Sigmoid colon (tissue), 7 donors: ENCODE measurements around the gene MFAP5. TPM values are rescaled to one million over a fixed set of nuclear protein-coding genes. Genes with fewer than 3 reads are reported as not detected.

ENCODE experiments used
- DNase-seq: peaks from one replicate; pipeline ENCODE4 v3.0.0-alpha.2; 2019
- H3K27ac ChIP-seq, 4 donors: fragments of 200-600 bp; sonication (generic); one replicate each; pipeline ENCODE4 v1.5.1; 2016 to 2019; ENCODE audit warnings: mild to moderate bottlenecking in 1 of 4
- H3K27me3 ChIP-seq, 3 donors: fragments of 200-600 bp; sonication (generic); one replicate each; pipeline ENCODE4 v1.5.1; 2019; ENCODE audit warnings: mild to moderate bottlenecking in 1 of 3
- H3K36me3 ChIP-seq, 4 donors: fragments of 200-600 bp; sonication (generic); one replicate each; pipeline ENCODE4 v1.5.1; 2016 to 2019
- H3K4me1 ChIP-seq, 4 donors: fragments of 200-600 bp; sonication (generic); one replicate each; pipeline ENCODE4 v1.5.1; 2017 to 2019
- H3K4me3 ChIP-seq, 4 donors: fragments of 200-600 bp; sonication (generic); one replicate each; pipeline ENCODE4 v1.5.1; 2017 to 2019; ENCODE audit warnings: mild to moderate bottlenecking in 2 of 4, moderate library complexity in 1 of 4
- H3K9me3 ChIP-seq, 4 donors: fragments of 200-600 bp in 3 of 4; sonication (generic) in 3 of 4; one replicate each; pipeline versions ENCODE4 v1.5.1 to v1.6.1; 2013 to 2019
- EP300 ChIP-seq, 4 donors: sonication (generic); formaldehyde crosslinking; IDR thresholded peaks; one replicate each; pipeline ENCODE4 v1.6.1; 2017; ENCODE audit warnings: antibody characterized with exemption in 4 of 4
- POLR2A ChIP-seq, 2 donors: fragments of 450-650 bp; IDR thresholded peaks; one replicate each; pipeline ENCODE4 v1.6.1; 2016; ENCODE audit warnings: antibody characterized with exemption in 2 of 2, mild to moderate bottlenecking in 2 of 2, moderate library complexity in 2 of 2
- POLR2AphosphoS5 ChIP-seq, 4 donors: sonication (generic); formaldehyde crosslinking; IDR thresholded peaks; one replicate each; pipeline ENCODE4 v1.6.1; 2017; ENCODE audit warnings: antibody characterized with exemption in 4 of 4
- WGBS, 2 donors: extraction: QIAGEN DNeasy Blood & Tissue Kit; methylation state at CpG; one replicate each; pipeline ENCODE4 v1.1.7; 2013; 5-methylcytosine and 5-hydroxymethylcytosine counted together
- intact Hi-C: fragments of 100-400 bp; cut with DNase I; formaldehyde crosslinking; loops from one replicate; pipeline ENCODE4 v1.15.1; 2023
- polyA plus RNA-seq, 3 donors: library from polyadenylated mRNA; stranded (reverse); fragments of 200-250 nt; gene quantifications; one replicate each; pipeline ENCODE4 v1.2.3, GENCODE V29; 2013
- small RNA-seq, 3 donors: library from RNA; depleted of rRNA; stranded (forward); fragments of <200 nt; gene quantifications; one replicate each; pipeline ENCODE3, GENCODE V24; 2016
- total RNA-seq, 4 donors: library from RNA; depleted of rRNA; stranded (reverse); fragments of >200 nt; gene quantifications; one replicate each; pipeline ENCODE4 v1.1.0, GENCODE V29; 2016
- TF ChIP-seq, protein P1 (sequence below), 4 experiments: fragments of 450-650 bp in 3 of 4; fragments of 200-600 bp in 1 of 4; IDR thresholded peaks; one replicate each; pipeline ENCODE4 v1.5.1; 2016 to 2019; ENCODE audit warnings: antibody characterized with exemption in 4 of 4, mild to moderate bottlenecking in 3 of 4, moderate library complexity in 2 of 4
- donor health status: healthy with polysubstance abuse.
- donor health status: Bipolar disorder and iron deficiency.
- donor health status: healthy.

The MFAP5 gene
- total and polyA plus RNA-seq, 7 donors: 6.2 to 313 (median 36.0) TPM

DNA sequence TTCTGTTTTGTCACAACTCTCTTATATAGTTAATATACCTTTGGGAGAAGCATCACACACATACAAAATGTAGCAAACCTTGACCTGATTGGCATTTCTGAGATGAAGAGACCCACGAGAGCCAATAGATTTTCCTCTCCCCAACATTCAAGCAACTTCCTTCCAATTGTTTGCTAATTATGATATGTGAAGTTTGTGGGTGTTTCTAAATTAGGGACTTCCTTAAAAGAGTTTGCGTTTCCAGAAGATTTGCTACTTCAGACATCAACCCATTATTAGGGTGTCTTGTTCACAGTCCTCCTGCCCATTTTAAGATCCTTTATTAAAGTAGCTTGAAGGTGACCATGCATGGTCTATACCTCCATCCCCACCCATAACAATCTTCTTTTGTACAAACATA is 59.3 kb downstream of the MFAP5 start:
- no peak overlapping the region for H3K27ac ChIP-seq
- no peak overlapping the region for H3K4me3 ChIP-seq
- DNase-seq: no peak
- intact Hi-C loops: no loop called here
- H3K27me3 ChIP-seq: no peaks in the 10 kb centered on the region
- H3K4me1 ChIP-seq: no peaks in the 10 kb centered on the region
- no peaks in the 10 kb centered on the region for H3K9me3 ChIP-seq
- TF ChIP-seq POLR2AphosphoS5 (IDR thresholded peaks at IDR 0.05): no peak
- WGBS, 2 donors: 41 to 56% methylated on average over 2 of the region's 2 CpGs
- no peaks in the 10 kb centered on the region for H3K36me3 ChIP-seq

DNA sequence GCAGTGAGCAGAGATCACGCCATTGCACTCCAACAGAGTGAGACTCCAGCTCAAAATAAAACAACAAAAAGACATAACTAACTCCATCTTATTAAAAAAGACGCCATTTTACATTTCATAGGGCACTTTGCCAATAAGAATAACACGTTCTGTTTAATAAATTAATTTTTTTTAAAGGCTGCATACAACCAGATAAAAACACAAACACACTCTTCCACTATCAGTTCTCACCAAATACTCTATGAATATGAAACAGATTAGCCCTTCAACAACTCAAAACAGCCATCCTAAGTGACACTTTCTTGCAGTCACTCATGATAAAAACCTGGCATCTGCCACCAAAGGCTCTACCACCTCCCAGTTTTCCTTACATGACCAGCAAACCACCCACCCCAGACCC is 66.1 kb downstream of the MFAP5 start:
- no peak for DNase-seq
- H3K4me3 ChIP-seq: no peak overlapping the region
- 71 to 82% methylated on average over 3 of the region's 3 CpGs for WGBS, 2 donors
- no peaks in the 10 kb centered on the region for H3K9me3 ChIP-seq
- TF ChIP-seq EP300 (IDR thresholded peaks at IDR 0.05): no peak
- no peak for TF ChIP-seq POLR2AphosphoS5 (IDR thresholded peaks at IDR 0.05)
- TF ChIP-seq, protein P1, sequence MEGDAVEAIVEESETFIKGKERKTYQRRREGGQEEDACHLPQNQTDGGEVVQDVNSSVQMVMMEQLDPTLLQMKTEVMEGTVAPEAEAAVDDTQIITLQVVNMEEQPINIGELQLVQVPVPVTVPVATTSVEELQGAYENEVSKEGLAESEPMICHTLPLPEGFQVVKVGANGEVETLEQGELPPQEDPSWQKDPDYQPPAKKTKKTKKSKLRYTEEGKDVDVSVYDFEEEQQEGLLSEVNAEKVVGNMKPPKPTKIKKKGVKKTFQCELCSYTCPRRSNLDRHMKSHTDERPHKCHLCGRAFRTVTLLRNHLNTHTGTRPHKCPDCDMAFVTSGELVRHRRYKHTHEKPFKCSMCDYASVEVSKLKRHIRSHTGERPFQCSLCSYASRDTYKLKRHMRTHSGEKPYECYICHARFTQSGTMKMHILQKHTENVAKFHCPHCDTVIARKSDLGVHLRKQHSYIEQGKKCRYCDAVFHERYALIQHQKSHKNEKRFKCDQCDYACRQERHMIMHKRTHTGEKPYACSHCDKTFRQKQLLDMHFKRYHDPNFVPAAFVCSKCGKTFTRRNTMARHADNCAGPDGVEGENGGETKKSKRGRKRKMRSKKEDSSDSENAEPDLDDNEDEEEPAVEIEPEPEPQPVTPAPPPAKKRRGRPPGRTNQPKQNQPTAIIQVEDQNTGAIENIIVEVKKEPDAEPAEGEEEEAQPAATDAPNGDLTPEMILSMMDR (IDR thresholded peaks at IDR 0.05): no peak
- TF ChIP-seq POLR2A (IDR thresholded peaks at IDR 0.05): no peak
- no peaks in the 10 kb centered on the region for H3K27me3 ChIP-seq
- intact Hi-C loops: no loop called here
- no peaks in the 10 kb centered on the region for H3K4me1 ChIP-seq
- no peaks in the 10 kb centered on the region for H3K36me3 ChIP-seq
- no peak overlapping the region for H3K27ac ChIP-seq

Small RNA genes lying within 50 kb of the gene (small RNA-seq; reads per million reads assigned to genes)
- gene RF00564: 0 reads per million in 3 donors

Other genes with a start within 250 kb of the MFAP5 start
- gene CLEC6A, start 206.9 kb downstream of the MFAP5 start, total RNA-seq: not detected
- gene CLEC6A, start 206.9 kb downstream of the MFAP5 start, polyA plus RNA-seq: under 1 TPM in 1 of 3 donors, not detected in 2; 0.29 TPM
- under 1 TPM in 3 of 4 donors, not detected in 1; 0.16 to 0.55 (median 0.41) TPM for gene CLEC4D, start 149.3 kb downstream of the MFAP5 start, total RNA-seq
- under 1 TPM in 1 of 3 donors, not detected in 2; 0.12 TPM for gene CLEC4D, start 149.3 kb downstream of the MFAP5 start, polyA plus RNA-seq
- gene CLEC4E, start 121.9 kb downstream of the MFAP5 start, total RNA-seq: 1 to 10 TPM; 1.9 to 5.4 (median 3.8) TPM
- gene CLEC4E, start 121.9 kb downstream of the MFAP5 start, polyA plus RNA-seq: 1 to 10 TPM in 2 of 3 donors, under 1 TPM in 1; 0.46 to 2.0 (median 1.8) TPM
- gene AICDA, start 50.0 kb downstream of the MFAP5 start, total RNA-seq: 1 to 10 TPM in 1 of 4 donors, not detected in 3; 1.1 TPM
- under 1 TPM in 2 of 3 donors, not detected in 1; 0.60 to 0.80 TPM for gene AICDA, start 50.0 kb downstream of the MFAP5 start, polyA plus RNA-seq
- 10 to 100 TPM; 52.3 to 60.4 (median 57.6) TPM for gene RIMKLB, start 35.2 kb upstream of the MFAP5 start, total RNA-seq
- gene RIMKLB, start 35.2 kb upstream of the MFAP5 start, polyA plus RNA-seq: 1 to 10 TPM in 2 of 3 donors, under 1 TPM in 1; 0.23 to 8.5 (median 8.4) TPM
- gene A2ML1, start 159.8 kb upstream of the MFAP5 start, total RNA-seq: not detected
- gene A2ML1, start 159.8 kb upstream of the MFAP5 start, polyA plus RNA-seq: under 1 TPM in 2 of 3 donors, not detected in 1; 0.06 to 0.60 TPM